Stimulated activated CD4-positive, alpha-beta T cell treated with anti-CD3 and anti-CD28 coated beads, Interleukin-12 subunit alpha, Interleukin-12 subunit beta, amount 100 ng/mL, for 24 hours (primary cell): Measurements from ENCODE around the gene LEO1.
"Not testable (repeated sequence)": the region's sequence is repeated elsewhere in the genome, so short reads cannot be mapped to it uniquely, and the experiment has no call there.

ENCODE experiments used
- DNase-seq, 2 experiments: peaks; one replicate each; pipeline ENCODE4 v3.0.0-alpha.2; 2020; ENCODE audit warnings: low read depth in 2 of 2

Gene LEO1

GRCh38 chr15:52003710-52004109 lies 32.1 kb upstream of the LEO1 start:
- no peak for DNase-seq

GRCh38 chr15:52003089-52003488 lies 31.5 kb upstream of the LEO1 start:
- DNase-seq, result not testable (repeated sequence)

GRCh38 chr15:52002351-52002750 lies 30.8 kb upstream of the LEO1 start:
- DNase-seq, result no peak

GRCh38 chr15:51992953-51993352 lies 21.4 kb upstream of the LEO1 start:
- DNase-seq, result no peak

GRCh38 chr15:51991141-51991540 lies 19.6 kb upstream of the LEO1 start:
- DNase-seq, result no peak

- no peak for DNase-seq
Observed at GRCh38 chr15:51982770-51983103, 11.2 kb upstream of the LEO1 start.

- DNase-seq, result peak in 1 of 2 experiments; percentile 29
Observed at GRCh38 chr15:51982013-51982769, 10.6 kb upstream of the LEO1 start.

- no peak for DNase-seq
Observed at GRCh38 chr15:51973775-51974174, 2.2 kb upstream of the LEO1 start.

GRCh38 chr15:51973220-51973619 lies 1.6 kb upstream of the LEO1 start:
- DNase-seq, result no peak

GRCh38 chr15:51971032-51971374 lies 575 bp downstream of the LEO1 start:
- DNase-seq, result no peak

- DNase-seq, result no peak
Observed at GRCh38 chr15:51970132-51970817, 1.3 kb downstream of the LEO1 start.

- DNase-seq, result no peak
Observed at GRCh38 chr15:51969728-51970127, 1.9 kb downstream of the LEO1 start.

- DNase-seq, result no peak
Observed at GRCh38 chr15:51967583-51967982, 4.0 kb downstream of the LEO1 start.

- DNase-seq, result no peak
Observed at GRCh38 chr15:51966192-51966591, 5.4 kb downstream of the LEO1 start.

GRCh38 chr15:51965691-51966090 lies 5.9 kb downstream of the LEO1 start:
- DNase-seq, result no peak

- no peak for DNase-seq
Observed at GRCh38 chr15:51955504-51955903, 16.1 kb downstream of the LEO1 start.

- no peak for DNase-seq
Observed at GRCh38 chr15:51952805-51953204, 18.8 kb downstream of the LEO1 start.

GRCh38 chr15:51947124-51947523 lies 24.5 kb downstream of the LEO1 start:
- no peak for DNase-seq

GRCh38 chr15:51939216-51939615 lies 32.4 kb downstream of the LEO1 start:
- no peak for DNase-seq

GRCh38 chr15:51938286-51938685 lies 33.3 kb downstream of the LEO1 start:
- no peak for DNase-seq

- no peak for DNase-seq
Observed at GRCh38 chr15:51936105-51936478, 35.5 kb downstream of the LEO1 start.

- no peak for DNase-seq
Observed at GRCh38 chr15:51935466-51936104, 36.0 kb downstream of the LEO1 start.

GRCh38 chr15:51932161-51932560 lies 39.4 kb downstream of the LEO1 start:
- DNase-seq, result no peak
